OCI-LY7 (cell line): ENCODE results near the gene FOXK1. TPM values are rescaled to one million over a fixed set of nuclear protein-coding genes. Genes with fewer than 3 reads are reported as not detected.

Experiments used
- BruUV-seq: library from RNA; stranded (reverse); fragments of 400-500 nt; replicated peaks from 2 replicates; lab custom pipeline; 2021; lab: Mats Ljungman, UMichigan
- CTCF ChIA-PET: fragments of 300-600 bp; sonication (Branson Sonifier 250); formaldehyde crosslinking; loops from one replicate; lab custom pipeline; 2022; ENCODE audit warnings: antibody characterized with exemption; ENCODE audit not compliant: unreplicated experiment; lab: Charles Lee
- POLR2A ChIA-PET: fragments of 300-600 bp; sonication (Branson Sonifier 250); formaldehyde crosslinking; loops from one replicate; lab custom pipeline; 2022; ENCODE audit warnings: antibody characterized with exemption; lab: Charles Lee
- DNase-seq: peaks from one replicate; pipeline ENCODE4 v3.0.0-alpha.2; 2015; ENCODE audit warnings: low spot score
- H2AFZ ChIP-seq: fragments of 200-600 bp; sonication (generic), shearing (Covaris generic); 2 replicates; pipeline ENCODE4 v1.6.1; 2014; ENCODE audit warnings: mild to moderate bottlenecking, antibody characterized with exemption, low read length, moderate library complexity
- H3K27ac ChIP-seq: fragments of 200-600 bp; sonication (generic); 2 replicates; pipeline ENCODE4 v1.5.1; 2014; ENCODE audit warnings: mixed run types, low read depth, mild to moderate bottlenecking, moderate library complexity, low read length, inconsistent platforms; ENCODE audit not compliant: poor library complexity, severe bottlenecking
- H3K36me3 ChIP-seq: fragments of 200-600 bp; sonication (generic); 2 replicates; pipeline ENCODE4 v1.6.1; 2014; ENCODE audit warnings: mild to moderate bottlenecking, antibody characterized with exemption, low read length, moderate library complexity, mixed read lengths; ENCODE audit not compliant: insufficient read depth
- H3K4me1 ChIP-seq: fragments of 200-600 bp; sonication (generic); 2 replicates; pipeline ENCODE4 v1.5.1; 2014; ENCODE audit warnings: mild to moderate bottlenecking, low read length; ENCODE audit not compliant: insufficient read depth, poor library complexity, severe bottlenecking
- H3K4me2 ChIP-seq: fragments of 200-600 bp; sonication (generic); 2 replicates; pipeline ENCODE4 v1.6.1; 2014; ENCODE audit warnings: mild to moderate bottlenecking, low read length
- H3K4me3 ChIP-seq: fragments of 200-600 bp; sonication (generic); 2 replicates; pipeline ENCODE4 v1.5.1; 2014; ENCODE audit warnings: mild to moderate bottlenecking, low read depth, low read length; ENCODE audit not compliant: poor library complexity, severe bottlenecking
- H3K79me2 ChIP-seq: fragments of 200-600 bp; sonication (generic); 2 replicates; pipeline ENCODE4 v1.6.1; 2016; ENCODE audit warnings: low read depth, mild to moderate bottlenecking, low read length, moderate library complexity, mixed read lengths; ENCODE audit not compliant: insufficient read depth
- H3K9me2 ChIP-seq: fragments of 200-600 bp; sonication (generic); 2 replicates; pipeline ENCODE4 v1.6.1; 2016; ENCODE audit warnings: mild to moderate bottlenecking, low read length, mixed read lengths; ENCODE audit not compliant: insufficient read depth
- H3K9me3 ChIP-seq: fragments of 200-600 bp; sonication (generic); 2 replicates; pipeline ENCODE4 v1.6.1; 2014; ENCODE audit warnings: mild to moderate bottlenecking, mixed run types, low read length, mixed read lengths
- H4K20me1 ChIP-seq: fragments of 200-600 bp; sonication (generic); 2 replicates; pipeline ENCODE4 v1.6.1; 2014; ENCODE audit warnings: mild to moderate bottlenecking, antibody characterized with exemption, low read length, moderate library complexity, mixed read lengths; ENCODE audit not compliant: insufficient read depth
- EZH2phosphoT487 ChIP-seq: fragments of 200-600 bp; sonication (generic); IDR thresholded peaks from 2 replicates; pipeline ENCODE4 v1.6.1; 2018; ENCODE audit warnings: low read depth, borderline replicate concordance, mild to moderate bottlenecking, mixed run types, antibody characterized with exemption, low read length, moderate library complexity, mixed read lengths
- intact Hi-C: fragments of 100-400 bp; cut with micrococcal nuclease; formaldehyde crosslinking; loops from one replicate; pipeline ENCODE4 v1.10.0; 2022; ENCODE audit not compliant: unreplicated experiment
- total RNA-seq, 2 experiments: library from RNA; depleted of rRNA in 1 of 2; stranded (reverse); fragments of >200 nt in 1 of 2; shearing (Covaris generic) in 1 of 2; gene quantifications; 2 replicates each; pipeline ENCODE4 v1.2.3, GENCODE V29; 2014 to 2022
- TF ChIP-seq, protein P1 (sequence below): fragments of 200-600 bp; sonication (generic); conservative IDR thresholded peaks from 2 replicates; pipeline ENCODE4 v1.5.1; 2014; ENCODE audit warnings: mild to moderate bottlenecking, antibody characterized with exemption, low read length, moderate library complexity, mixed read lengths

Gene FOXK1
- total RNA-seq, 2 experiments from 2014 or later = 17.3 to 34.5 TPM

DNA sequence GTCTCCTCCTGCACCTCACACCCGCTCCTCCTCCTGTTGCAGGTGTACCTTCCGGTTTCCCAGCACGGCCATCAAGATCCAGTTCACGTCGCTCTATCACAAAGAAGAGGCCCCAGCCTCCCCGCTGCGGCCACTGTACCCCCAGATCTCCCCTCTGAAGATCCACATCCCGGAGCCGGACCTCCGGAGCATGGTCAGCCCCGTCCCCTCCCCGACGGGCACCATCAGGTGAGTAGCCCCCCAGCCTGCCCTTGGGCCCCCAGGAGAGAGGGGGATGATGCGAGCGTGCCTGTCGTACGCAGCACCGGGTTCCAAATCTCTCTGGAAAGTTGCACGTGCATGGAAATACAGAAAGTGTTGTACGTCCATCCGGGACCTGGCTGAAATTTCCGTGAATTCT is 58.7 kb downstream of the FOXK1 start:
- no peak for TF ChIP-seq EZH2phosphoT487
- TF ChIP-seq, protein P1, sequence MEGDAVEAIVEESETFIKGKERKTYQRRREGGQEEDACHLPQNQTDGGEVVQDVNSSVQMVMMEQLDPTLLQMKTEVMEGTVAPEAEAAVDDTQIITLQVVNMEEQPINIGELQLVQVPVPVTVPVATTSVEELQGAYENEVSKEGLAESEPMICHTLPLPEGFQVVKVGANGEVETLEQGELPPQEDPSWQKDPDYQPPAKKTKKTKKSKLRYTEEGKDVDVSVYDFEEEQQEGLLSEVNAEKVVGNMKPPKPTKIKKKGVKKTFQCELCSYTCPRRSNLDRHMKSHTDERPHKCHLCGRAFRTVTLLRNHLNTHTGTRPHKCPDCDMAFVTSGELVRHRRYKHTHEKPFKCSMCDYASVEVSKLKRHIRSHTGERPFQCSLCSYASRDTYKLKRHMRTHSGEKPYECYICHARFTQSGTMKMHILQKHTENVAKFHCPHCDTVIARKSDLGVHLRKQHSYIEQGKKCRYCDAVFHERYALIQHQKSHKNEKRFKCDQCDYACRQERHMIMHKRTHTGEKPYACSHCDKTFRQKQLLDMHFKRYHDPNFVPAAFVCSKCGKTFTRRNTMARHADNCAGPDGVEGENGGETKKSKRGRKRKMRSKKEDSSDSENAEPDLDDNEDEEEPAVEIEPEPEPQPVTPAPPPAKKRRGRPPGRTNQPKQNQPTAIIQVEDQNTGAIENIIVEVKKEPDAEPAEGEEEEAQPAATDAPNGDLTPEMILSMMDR = no peak
- peaks cover 22% of the 10 kb centered on the region for H3K4me1 ChIP-seq
- intact Hi-C loops = loop anchor here (5.0 kb wide), 1 partner anchor 58 kb away; the partner anchor contains the start of gene FOXK1
- ChIA-PET POLR2A (no interaction called here), CTCF (no interaction called here)
- H3K4me3 ChIP-seq = no peak overlapping the region
- H4K20me1 ChIP-seq = no peaks in the 10 kb centered on the region
- no peaks in the 10 kb centered on the region for H3K9me3 ChIP-seq
- H3K9me2 ChIP-seq = no peaks in the 10 kb centered on the region
- H3K36me3 ChIP-seq = peaks cover 22% of the 10 kb centered on the region
- no peak overlapping the region for H3K27ac ChIP-seq
- no peak for DNase-seq
- no peak overlapping the region for H2AFZ ChIP-seq
- BruUV-seq = no TSS peak
- H3K79me2 ChIP-seq = peaks cover 1% of the 10 kb centered on the region; the same call in 1 of the 2 replicates
- no peak overlapping the region for H3K4me2 ChIP-seq

DNA sequence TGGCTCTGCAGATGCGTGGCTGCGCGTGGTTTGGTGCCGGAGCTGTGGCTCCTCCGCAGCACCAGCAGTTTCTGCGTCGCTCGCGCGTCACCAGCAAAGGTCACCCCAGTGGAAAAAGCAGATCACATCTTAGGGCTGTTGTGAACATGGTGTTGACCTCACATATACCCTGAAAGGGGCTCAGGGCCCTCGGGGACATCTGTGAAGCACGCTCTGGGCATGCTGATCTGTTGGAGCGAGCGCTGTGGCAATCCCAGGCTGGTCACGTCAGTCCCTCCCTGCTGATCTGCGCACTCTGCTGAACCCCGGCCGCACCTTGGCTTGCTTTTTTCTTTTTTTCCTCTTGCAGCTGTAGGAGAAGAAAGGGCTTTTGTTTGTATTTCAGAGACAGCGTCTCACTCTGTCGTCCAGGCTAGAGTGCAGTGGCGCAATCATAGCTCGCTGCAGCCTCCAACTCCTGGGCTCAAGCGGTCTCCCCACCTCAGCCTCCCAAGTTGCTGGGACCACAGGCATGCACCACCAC is 60.0 kb downstream of the FOXK1 start:
- intact Hi-C loops = loop anchor here (5.0 kb wide), 1 partner anchor 60 kb away; the partner anchor contains the start of gene FOXK1
- peaks cover 12% of the 10 kb centered on the region; the same call in 1 of the 2 replicates for H3K79me2 ChIP-seq
- no peak overlapping the region for H3K4me2 ChIP-seq
- no peak overlapping the region for H3K4me3 ChIP-seq
- ChIA-PET CTCF (no interaction called here), POLR2A (no interaction called here)
- H2AFZ ChIP-seq = no peak overlapping the region
- H3K36me3 ChIP-seq = peaks cover 35% of the 10 kb centered on the region
- no peaks in the 10 kb centered on the region for H3K9me2 ChIP-seq
- TF ChIP-seq, protein P1 = no peak
- TF ChIP-seq EZH2phosphoT487 = no peak
- H4K20me1 ChIP-seq = no peaks in the 10 kb centered on the region
- no peaks in the 10 kb centered on the region for H3K9me3 ChIP-seq
- no peak overlapping the region for H3K27ac ChIP-seq
- peaks cover 27% of the 10 kb centered on the region for H3K4me1 ChIP-seq
- DNase-seq = no peak
- BruUV-seq = no TSS peak

DNA sequence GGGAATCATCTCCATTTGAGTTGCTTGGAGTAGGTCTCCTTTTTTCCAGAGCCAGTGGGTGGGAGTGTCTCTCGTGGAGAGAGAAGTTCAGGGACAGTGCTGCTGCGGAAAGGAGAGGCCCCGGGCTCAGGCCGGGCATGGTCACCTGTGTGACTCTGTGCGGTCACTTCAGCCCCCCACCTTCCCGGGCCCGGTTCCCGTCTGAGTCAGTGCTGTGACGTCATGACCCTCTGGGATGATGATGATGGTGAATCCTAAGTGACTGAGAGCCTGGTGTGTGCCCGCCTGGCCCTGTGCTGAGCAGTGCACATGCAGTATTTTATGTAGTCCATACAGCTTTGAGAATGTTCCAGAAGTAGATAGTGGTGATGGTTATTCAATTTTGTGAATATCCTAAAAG is 60.8 kb downstream of the FOXK1 start:
- H2AFZ ChIP-seq = no peak overlapping the region
- H3K9me3 ChIP-seq = no peaks in the 10 kb centered on the region
- no TSS peak for BruUV-seq
- H3K4me1 ChIP-seq = peaks cover 27% of the 10 kb centered on the region
- H3K4me2 ChIP-seq = no peak overlapping the region
- no peak overlapping the region for H3K4me3 ChIP-seq
- no peaks in the 10 kb centered on the region for H3K9me2 ChIP-seq
- H3K36me3 ChIP-seq = peaks cover 42% of the 10 kb centered on the region
- POLR2A ChIA-PET = interaction anchor here (1.1 kb wide), 1 partner anchor 44 kb away, joined by 3 read pairs; no protein-coding TSS in a partner anchor
- no peak for DNase-seq
- H3K79me2 ChIP-seq = peaks cover 12% of the 10 kb centered on the region; the same call in 1 of the 2 replicates
- TF ChIP-seq EZH2phosphoT487 = no peak
- TF ChIP-seq, protein P1 = no peak
- intact Hi-C loops = loop anchor here (5.0 kb wide), 1 partner anchor 61 kb away; the partner anchor contains the start of gene FOXK1
- CTCF ChIA-PET = no interaction called here
- H4K20me1 ChIP-seq = no peaks in the 10 kb centered on the region
- no peak overlapping the region for H3K27ac ChIP-seq
